Measurements from ENCODE around the gene PSMD12.
A peak's percentile ranks its signal among the peaks of the same experiment; 100 is the strongest.
"Not testable (repeated sequence)": the region's sequence is repeated elsewhere in the genome, so short reads cannot be mapped to it uniquely, and the experiment has no call there.

PSMD12 gene

GRCh38 chr17:67366193-67367157 is at the start of gene PSMD12:
TSS of gene PSMD12 (minus strand) at chr17:67366577. CDS start at chr17:67366519, 58 bp downstream.
- peak; percentile 97 for DNase-seq (ENCODE audit: low spot score)

GRCh38 chr17:67415291-67415690 is 48.9 kb upstream of the PSMD12 start:
- DNase-seq (ENCODE audit: low spot score), result no peak

- no peak for DNase-seq (ENCODE audit: low spot score)
Measured at GRCh38 chr17:67414559-67414958, 48.2 kb upstream of the PSMD12 start.

GRCh38 chr17:67414130-67414529 is 47.8 kb upstream of the PSMD12 start:
- no peak for DNase-seq (ENCODE audit: low spot score)

GRCh38 chr17:67413388-67413787 is 47.0 kb upstream of the PSMD12 start:
- DNase-seq (ENCODE audit: low spot score), result no peak

GRCh38 chr17:67412941-67413340 is 46.6 kb upstream of the PSMD12 start:
- DNase-seq (ENCODE audit: low spot score), result no peak

GRCh38 chr17:67412032-67412431 is 45.7 kb upstream of the PSMD12 start:
- DNase-seq (ENCODE audit: low spot score), result no peak

GRCh38 chr17:67411397-67411796 is 45.0 kb upstream of the PSMD12 start:
- no peak for DNase-seq (ENCODE audit: low spot score)

- not testable (repeated sequence) for DNase-seq (ENCODE audit: low spot score)
Measured at GRCh38 chr17:67408455-67408830, 42.1 kb upstream of the PSMD12 start.

GRCh38 chr17:67403483-67403882 is 37.1 kb upstream of the PSMD12 start:
- DNase-seq (ENCODE audit: low spot score), result no peak

GRCh38 chr17:67403065-67403464 is 36.7 kb upstream of the PSMD12 start:
- DNase-seq (ENCODE audit: low spot score), result no peak

GRCh38 chr17:67401598-67402504 is 35.5 kb upstream of the PSMD12 start:
- no peak for DNase-seq (ENCODE audit: low spot score)

- DNase-seq (ENCODE audit: low spot score), result no peak
Measured at GRCh38 chr17:67401106-67401505, 34.7 kb upstream of the PSMD12 start.

- DNase-seq (ENCODE audit: low spot score), result no peak
Measured at GRCh38 chr17:67400193-67400592, 33.8 kb upstream of the PSMD12 start.

GRCh38 chr17:67399676-67400075 is 33.3 kb upstream of the PSMD12 start:
- DNase-seq (ENCODE audit: low spot score), result no peak

- no peak for DNase-seq (ENCODE audit: low spot score)
Measured at GRCh38 chr17:67393809-67394397, 27.5 kb upstream of the PSMD12 start.

GRCh38 chr17:67392111-67392510 is 25.7 kb upstream of the PSMD12 start:
- DNase-seq (ENCODE audit: low spot score), result no peak

- peak; percentile 79 for DNase-seq (ENCODE audit: low spot score)
Measured at GRCh38 chr17:67390646-67391361, 24.4 kb upstream of the PSMD12 start.

- no peak for DNase-seq (ENCODE audit: low spot score)
Measured at GRCh38 chr17:67390006-67390645, 23.7 kb upstream of the PSMD12 start.

GRCh38 chr17:67388986-67389385 is 22.6 kb upstream of the PSMD12 start:
- DNase-seq (ENCODE audit: low spot score), result no peak

GRCh38 chr17:67388536-67388935 is 22.2 kb upstream of the PSMD12 start:
- not testable (repeated sequence) for DNase-seq (ENCODE audit: low spot score)
